GM12878 (cell line): ENCODE data around the gene ROR2. TPM values are rescaled to one million over a fixed set of nuclear protein-coding genes. Genes with fewer than 3 reads are reported as not detected.

ENCODE experiments used
- ATAC-seq: fragments of 200-7000 bp; cut with Tn5 transposase; 3 replicates; pipeline ENCODE4 v1.9.1; 2020; ENCODE audit warnings: mild to moderate bottlenecking, moderate library complexity
- BruUV-seq: library from RNA; stranded (reverse); fragments of 400-500 nt; replicated peaks from 2 replicates; lab custom pipeline; 2021; lab: Mats Ljungman, UMichigan
- CTCF ChIA-PET: fragments of 300-600 bp; sonication (Branson Sonifier 250); formaldehyde crosslinking; extraction: SDS; loops from one replicate; lab custom pipeline; 2021; ENCODE audit warnings: inconsistent platforms; lab: Yijun Ruan, JAX
- POLR2A ChIA-PET: fragments of 350-600 bp; formaldehyde crosslinking; extraction: SDS; loops from one replicate; lab custom pipeline; 2021; ENCODE audit warnings: inconsistent platforms; lab: Charles Lee
- RAD21 ChIA-PET: fragments of 300-600 bp; sonication (Branson Sonifier 250); formaldehyde crosslinking; loops from one replicate; lab custom pipeline; 2023; ENCODE audit warnings: antibody characterized with exemption; ENCODE audit not compliant: unreplicated experiment; lab: Charles Lee
- SMC1A ChIA-PET: fragments of 300-600 bp; sonication (Branson Sonifier 250); formaldehyde crosslinking; loops from one replicate; lab custom pipeline; 2023; ENCODE audit not compliant: unreplicated experiment, uncharacterized antibody; lab: Charles Lee
- DNase-seq: peaks from one replicate; pipeline ENCODE4 v3.0.0-alpha.2; 2011; ENCODE audit warnings: low read depth, low spot score
- FAIRE-seq: peaks from 3 replicates; lab custom pipeline; 2011; peaks lifted over from hg19 to GRCh38; lab: Jason Lieb, UNC
- H2AFZ ChIP-seq: 2 replicates; pipeline ENCODE4 v1.6.0; 2011; ENCODE audit warnings: low read depth, low read length, control low read depth; ENCODE audit not compliant: control insufficient read depth
- H3K27ac ChIP-seq: 2 replicates; pipeline ENCODE4 v1.5.1; 2011; ENCODE audit warnings: control low read depth; ENCODE audit not compliant: control insufficient read depth, insufficient read depth
- H3K27me3 ChIP-seq, 2 experiments: replicated peaks in 1 of 2; 2 replicates each; pipeline versions ENCODE4 v1.6.0 to v1.6.1; 2011; ENCODE audit warnings: low read length in 1 of 2; ENCODE audit not compliant: control insufficient read depth in 2 of 2, insufficient read depth in 2 of 2
- H3K36me3 ChIP-seq, 2 experiments: 2 replicates each; pipeline ENCODE4 v1.5.1; 2011; ENCODE audit warnings: low read length in 1 of 2; ENCODE audit not compliant: control insufficient read depth in 2 of 2, insufficient read depth in 2 of 2
- H3K4me1 ChIP-seq: 2 replicates; pipeline ENCODE4 v1.6.1; 2011; ENCODE audit warnings: mild to moderate bottlenecking, low read length, moderate library complexity, mixed read lengths; ENCODE audit not compliant: control insufficient read depth, insufficient read depth
- H3K4me2 ChIP-seq: 2 replicates; pipeline ENCODE4 v1.6.0; 2011; ENCODE audit warnings: control low read depth; ENCODE audit not compliant: control insufficient read depth, insufficient read depth
- H3K4me3 ChIP-seq: fragments of 200-600 bp; sonication (generic); 2 replicates; pipeline ENCODE4 v1.5.1; 2016
- H3K79me2 ChIP-seq: 2 replicates; pipeline ENCODE4 v1.6.0; 2011; ENCODE audit warnings: low read length; ENCODE audit not compliant: control insufficient read depth, insufficient read depth
- H3K9ac ChIP-seq: 2 replicates; pipeline ENCODE4 v1.8.0; 2011; ENCODE audit warnings: low read length, control low read depth, mixed read lengths; ENCODE audit not compliant: control insufficient read depth, insufficient read depth
- H3K9me3 ChIP-seq: replicated peaks from 3 replicates; pipeline ENCODE4 v1.5.1; 2011; ENCODE audit warnings: mild to moderate bottlenecking, low read length; ENCODE audit not compliant: control insufficient read depth, insufficient read depth
- H4K20me1 ChIP-seq: 2 replicates; pipeline ENCODE4 v1.6.0; 2011; ENCODE audit not compliant: control insufficient read depth, insufficient read depth
- BACH1 ChIP-seq: fragments of 450-650 bp; IDR thresholded peaks from 2 replicates; pipeline ENCODE4 v1.6.1; 2017; ENCODE audit warnings: mild to moderate bottlenecking, borderline replicate concordance
- BCL11A ChIP-seq: IDR thresholded peaks from 2 replicates; pipeline ENCODE4 v1.6.1; 2011; ENCODE audit warnings: low read depth, low read length
- BMI1 ChIP-seq: fragments of 450-650 bp; IDR thresholded peaks from 2 replicates; pipeline ENCODE4 v1.6.1; 2016; ENCODE audit warnings: mild to moderate bottlenecking, moderate library complexity, borderline replicate concordance
- BRCA1 ChIP-seq: IDR thresholded peaks from 2 replicates; pipeline ENCODE4 v1.6.1; 2011; ENCODE audit warnings: low read depth, low read length, improper control_type of control experiment
- CTCF ChIP-seq, 3 experiments: IDR thresholded peaks in 2 of 3; conservative IDR thresholded peaks in 1 of 3; 2 replicates each; pipeline ENCODE4 v1.5.1; 2011; ENCODE audit warnings: low read depth in 3 of 3, low read length in 3 of 3, mild to moderate bottlenecking in 3 of 3, control low read depth in 2 of 3, moderate library complexity in 2 of 3, inconsistent platforms in 1 of 3, mixed read lengths in 1 of 3; ENCODE audit not compliant: control insufficient read depth in 2 of 3, insufficient read depth in 1 of 3; ENCODE audit errors: extremely low read depth in 1 of 3
- EED ChIP-seq: sonication (generic); IDR thresholded peaks from 2 replicates; pipeline ENCODE4 v1.6.1; 2016; ENCODE audit warnings: antibody characterized with exemption, low read depth
- FOXK2 ChIP-seq: fragments of 450-650 bp; IDR thresholded peaks from 2 replicates; pipeline ENCODE4 v1.6.1; 2017; ENCODE audit warnings: mild to moderate bottlenecking, moderate library complexity
- NR2C1 ChIP-seq: fragments of 450-650 bp; IDR thresholded peaks from 2 replicates; pipeline ENCODE4 v1.6.1; 2017; ENCODE audit warnings: antibody characterized with exemption, mild to moderate bottlenecking, moderate library complexity
- NR2C2 ChIP-seq: IDR thresholded peaks from 2 replicates; pipeline ENCODE4 v1.6.1; 2011; ENCODE audit warnings: borderline replicate concordance, low read depth; ENCODE audit not compliant: control insufficient read depth, insufficient read length
- USF1 ChIP-seq: IDR thresholded peaks from 2 replicates; pipeline ENCODE4 v1.6.1; 2011; ENCODE audit warnings: borderline replicate concordance, low read depth, mild to moderate bottlenecking, moderate library complexity, mixed read lengths, low read length; ENCODE audit not compliant: insufficient read depth; ENCODE audit errors: extremely low read length
- USF2 ChIP-seq: IDR thresholded peaks from 2 replicates; pipeline ENCODE4 v1.6.1; 2011; ENCODE audit warnings: low read depth, low read length, improper control_type of control experiment, borderline replicate concordance
- YY1 ChIP-seq: IDR thresholded peaks from 2 replicates; pipeline ENCODE4 v1.6.1; 2011; ENCODE audit warnings: low read depth, mild to moderate bottlenecking, low read length
- ZNF217 ChIP-seq: fragments of 450-650 bp; IDR thresholded peaks from 2 replicates; pipeline ENCODE4 v1.6.1; 2017; ENCODE audit warnings: antibody characterized with exemption, mild to moderate bottlenecking
- ZNF274 ChIP-seq: IDR thresholded peaks from one replicate; pipeline ENCODE4 v1.8.0; 2011; ENCODE audit not compliant: insufficient read length, insufficient read depth
- WGBS: methylation state at CpG from one replicate; pipeline ENCODE4 v1.1.6; 2016; ENCODE audit warnings: low lambda C conversion rate; ENCODE audit not compliant: insufficient replicate concordance, insufficient coverage; ENCODE audit errors: missing lambda C conversion rate; 5-methylcytosine and 5-hydroxymethylcytosine counted together
- in situ Hi-C: fragments of 300-500 bp; cut with MboI; formaldehyde crosslinking; loops from 9 replicates; pipeline ENCODE4 v1.14.3; 2018; ENCODE audit warnings: mixed read lengths
- intact Hi-C: fragments of 100-400 bp; cut with micrococcal nuclease; formaldehyde crosslinking; loops from one replicate; pipeline ENCODE4 v1.14.2; 2022; ENCODE audit not compliant: unreplicated experiment
- polyA plus RNA-seq, 11 experiments: library from polyadenylated mRNA; depleted of rRNA in 4 of 11; unstranded in 6 of 11; stranded (reverse) in 5 of 11; fragments of >200 nt; fragmentation: Nextera tagmentation in 4 of 11; fragmentation: Illumina TruSeq in 1 of 11; extraction: Ambion mirVana in 4 of 11; extraction: Trizol in 1 of 11; gene quantifications; 1 replicate in 1 of 11; 2 replicates in 10 of 11; pipeline versions ENCODE4 v1.2.1 to v1.2.3, GENCODE V29; 2011 to 2016; ENCODE audit warnings: inconsistent platforms in 2 of 11, missing spikeins in 2 of 11, low read depth in 1 of 11
- total RNA-seq, 4 experiments: library from RNA; depleted of rRNA in 3 of 4; stranded (reverse); fragments of >200 nt in 3 of 4; fragmentation: Illumina TruSeq in 1 of 4; extraction: Trizol in 1 of 4; gene quantifications; 2 replicates each; pipeline versions ENCODE4 v1.2.1 to v1.2.3, GENCODE V29; 2013 to 2021

Gene ROR2
- total and polyA plus RNA-seq, 10 of the 15 experiments (the other 5 are each of a cell fraction or from before 2014, with no cell fraction given): 0.03 to 0.05 TPM; not detected in 8

- Histone ChIP-seq H3K27ac (no peak overlapping the region), H3K36me3 (no peaks in the 10 kb centered on the region), H4K20me1 (no peaks in the 10 kb centered on the region), H3K4me3 (no peak overlapping the region), H3K4me2 (no peak overlapping the region), H3K27me3 (peaks cover 4 to 5% of the 10 kb centered on the region in 2 experiments; a peak in 2 of 4 replicates), H3K4me1 (no peaks in the 10 kb centered on the region), H3K9me3 (no peaks in the 10 kb centered on the region), H3K79me2 (no peaks in the 10 kb centered on the region), H2AFZ (no peak overlapping the region), H3K9ac (no peak overlapping the region)
- intact Hi-C loops (no loop called here), in situ Hi-C loops (no loop called here)
- WGBS: 53% methylated on average over 7 of the region's 7 CpGs
- TF ChIP-seq ZNF217 (no peak), NR2C2 (no peak)
- SMC1A ChIA-PET: no interaction called here
- POLR2A ChIA-PET: no interaction called here
- DNase-seq (no peak), ATAC-seq (no peak), FAIRE-seq (no peak)
- BruUV-seq: no TSS peak
- RAD21 ChIA-PET: no interaction called here
- CTCF ChIA-PET: interaction anchor here (0.6 kb wide), 1 partner anchor 1927 kb away, joined by 4 read pairs; no protein-coding TSS in a partner anchor
These were observed 53.9 kb downstream of the ROR2 start for GRCh38 chr9:91896097-91896496.

DNA sequence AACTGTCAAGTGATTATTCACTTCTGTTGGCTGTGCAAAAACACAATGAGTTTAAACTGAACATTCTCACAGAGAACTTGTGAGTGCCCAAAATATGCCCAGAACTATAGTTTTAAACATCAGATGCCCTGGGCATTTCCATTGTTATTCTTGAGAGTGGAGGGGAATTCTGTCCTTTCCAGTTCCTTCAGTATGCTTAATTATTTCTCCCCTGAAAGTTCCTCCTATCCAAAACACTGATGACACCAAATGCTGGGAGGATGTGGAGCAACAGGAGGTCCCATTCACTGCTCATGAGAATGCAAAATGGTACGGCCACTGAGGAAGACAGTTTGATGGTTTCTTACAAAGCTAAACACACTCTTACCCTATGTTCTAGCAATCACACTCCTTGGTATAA is 55.5 kb downstream of the ROR2 start:
- ChIA-PET CTCF (no interaction called here), SMC1A (no interaction called here), RAD21 (no interaction called here), POLR2A (no interaction called here)
- H3K9ac ChIP-seq: no peak overlapping the region
- in situ Hi-C loops (no loop called here), intact Hi-C loops (no loop called here)
- H3K27ac ChIP-seq: no peak overlapping the region
- H3K27me3 ChIP-seq: peaks cover 4 to 5% of the 10 kb centered on the region in 2 experiments; a peak in 2 of 4 replicates
- no peak for ATAC-seq
- H3K4me1 ChIP-seq: no peaks in the 10 kb centered on the region
- 0% methylated on average over 1 of the region's 1 CpG for WGBS
- BruUV-seq: no TSS peak
- H4K20me1 ChIP-seq: no peaks in the 10 kb centered on the region
- H3K36me3 ChIP-seq: no peaks in the 10 kb centered on the region
- H3K4me2 ChIP-seq: no peak overlapping the region
- TF ChIP-seq YY1 (no peak), FOXK2 (no peak), CTCF (IDR thresholded peaks at IDR 0.05 in 2 of 3, conservative IDR thresholded peaks at IDR 0.05 in 1 of 3; ENCODE audit: control insufficient read depth in 2 of 3, extremely low read depth in 1 of 3, insufficient read depth in 1 of 3, low read depth in 3 of 3, low read length in 3 of 3) (no peak), NR2C1 (no peak), BCL11A (no peak), ZNF274 (no peak), USF1 (no peak), BACH1 (no peak), BMI1 (no peak), EED (no peak), USF2 (no peak), BRCA1 (no peak)
- no peak for DNase-seq
- no peaks in the 10 kb centered on the region for H3K9me3 ChIP-seq
- no peak overlapping the region for H3K4me3 ChIP-seq
- no peak overlapping the region for H2AFZ ChIP-seq
- no peaks in the 10 kb centered on the region for H3K79me2 ChIP-seq
- no peak for FAIRE-seq
